ENCODE data around the gene CYTH4.

CYTH4 gene

GRCh38 chr22:37331034-37331428, 48.7 kb downstream of the CYTH4 start:
- H3K4me2 ChIP-seq (ENCODE audit: insufficient read depth, low read length, poor library complexity, severe bottlenecking): no peak overlapping the region
- WGBS, 2 donors (ENCODE audit: extremely low coverage in 2 of 2, insufficient read length in 2 of 2, insufficient replicate concordance in 1 of 2): no CpG with 5 or more reads among the region's 7 CpGs
- no peak overlapping the region for H3K14ac ChIP-seq (ENCODE audit: low read length)
- H3K27ac ChIP-seq (replicated peaks; ENCODE audit: low read length): no peak overlapping the region
- no peak overlapping the region for H2BK15ac ChIP-seq (ENCODE audit: low read length)
- H3K4me3 ChIP-seq (ENCODE audit: low read length in 2 of 2): no peak overlapping the region
- H3K4ac ChIP-seq (ENCODE audit: low read length): no peak overlapping the region
- no peak overlapping the region for H2BK120ac ChIP-seq (ENCODE audit: low read depth, low read length)
- peaks cover 2% of the 10 kb centered on the region for H3K79me1 ChIP-seq (ENCODE audit: low read depth, low read length)
- no peak overlapping the region for H2AFZ ChIP-seq (ENCODE audit: low read length)
- H2AK5ac ChIP-seq (ENCODE audit: low read depth, low read length): peak overlapping the region; percentile 73
- no peak overlapping the region for H3K9ac ChIP-seq (ENCODE audit: low read depth, low read length, poor library complexity)
- H3K27me3 ChIP-seq (ENCODE audit: control insufficient read depth in 3 of 3, insufficient read depth in 3 of 3, low read depth in 1 of 3, low read length in 3 of 3): peaks cover 0 to 79% (median 28%) of the 10 kb centered on the region in 3 experiments
- DNase-seq (ENCODE audit: low spot score): no peak
- H3K36me3 ChIP-seq (replicated peaks in 1 of 2; ENCODE audit: control insufficient read depth in 2 of 2, insufficient read depth in 2 of 2, low read length in 2 of 2): no peaks in the 10 kb centered on the region
- peak overlapping the region; percentile 36 for H2BK12ac ChIP-seq (ENCODE audit: low read length)
- H3K18ac ChIP-seq (ENCODE audit: low read length): no peak overlapping the region
- H3K4me1 ChIP-seq (ENCODE audit: control insufficient read depth in 2 of 2, insufficient read depth in 1 of 2, low read depth in 1 of 2, low read length in 2 of 2): peaks cover 6 to 14% of the 10 kb centered on the region in 2 donors
- H3K23ac ChIP-seq (ENCODE audit: low read depth, low read length, poor library complexity): no peak overlapping the region
- no peak overlapping the region for H4K91ac ChIP-seq (ENCODE audit: low read depth, low read length, poor library complexity)
- no peaks in the 10 kb centered on the region for H3K9me3 ChIP-seq (replicated peaks in 1 of 2; ENCODE audit: control insufficient read depth in 2 of 2, insufficient read depth in 1 of 2, low read depth in 1 of 2, low read length in 2 of 2)
- no peak overlapping the region for H2BK5ac ChIP-seq (ENCODE audit: low read length)
- no peak overlapping the region for H4K8ac ChIP-seq (ENCODE audit: low read depth, low read length)

- H3K9me3 ChIP-seq (replicated peaks in 1 of 2; ENCODE audit: control insufficient read depth in 2 of 2, insufficient read depth in 1 of 2, low read depth in 1 of 2, low read length in 2 of 2): no peaks in the 10 kb centered on the region
- H2BK5ac ChIP-seq (ENCODE audit: low read length): no peak overlapping the region
- H3K9ac ChIP-seq (ENCODE audit: low read depth, low read length, poor library complexity): no peak overlapping the region
- H3K36me3 ChIP-seq (replicated peaks in 1 of 2; ENCODE audit: control insufficient read depth in 2 of 2, insufficient read depth in 2 of 2, low read length in 2 of 2): no peaks in the 10 kb centered on the region
- H3K4ac ChIP-seq (ENCODE audit: low read length): no peak overlapping the region
- H2BK120ac ChIP-seq (ENCODE audit: low read depth, low read length): no peak overlapping the region
- H2BK15ac ChIP-seq (ENCODE audit: low read length): peak overlapping the region; percentile 7
- WGBS, 2 donors (ENCODE audit: extremely low coverage in 2 of 2, insufficient read length in 2 of 2, insufficient replicate concordance in 1 of 2): no CpG with 5 or more reads among the region's 9 CpGs
- no peak overlapping the region for H3K4me3 ChIP-seq (ENCODE audit: low read length in 2 of 2)
- no peak overlapping the region for H3K4me2 ChIP-seq (ENCODE audit: insufficient read depth, low read length, poor library complexity, severe bottlenecking)
- peak overlapping the region; percentile 33 for H2AK5ac ChIP-seq (ENCODE audit: low read depth, low read length)
- peaks cover 0 to 80% (median 26%) of the 10 kb centered on the region in 3 experiments for H3K27me3 ChIP-seq (ENCODE audit: control insufficient read depth in 3 of 3, insufficient read depth in 3 of 3, low read depth in 1 of 3, low read length in 3 of 3)
- no peak overlapping the region for H3K27ac ChIP-seq (replicated peaks; ENCODE audit: low read length)
- no peak overlapping the region for H3K14ac ChIP-seq (ENCODE audit: low read length)
- H2BK12ac ChIP-seq (ENCODE audit: low read length): peak overlapping the region; percentile 51
- peaks cover 2% of the 10 kb centered on the region for H3K79me1 ChIP-seq (ENCODE audit: low read depth, low read length)
- H4K91ac ChIP-seq (ENCODE audit: low read depth, low read length, poor library complexity): no peak overlapping the region
- H4K8ac ChIP-seq (ENCODE audit: low read depth, low read length): no peak overlapping the region
- no peak for DNase-seq (ENCODE audit: low spot score)
- no peak overlapping the region for H3K23ac ChIP-seq (ENCODE audit: low read depth, low read length, poor library complexity)
- H3K18ac ChIP-seq (ENCODE audit: low read length): peak overlapping the region; percentile 2
- no peak overlapping the region for H2AFZ ChIP-seq (ENCODE audit: low read length)
- H3K4me1 ChIP-seq (ENCODE audit: control insufficient read depth in 2 of 2, insufficient read depth in 1 of 2, low read depth in 1 of 2, low read length in 2 of 2): peaks cover 6 to 15% of the 10 kb centered on the region in 2 donors
Measured at GRCh38 chr22:37331856-37332536, 49.7 kb downstream of the CYTH4 start.

GRCh38 chr22:37333724-37334460, 51.6 kb downstream of the CYTH4 start:
- H3K4me1 ChIP-seq (ENCODE audit: control insufficient read depth in 2 of 2, insufficient read depth in 1 of 2, low read depth in 1 of 2, low read length in 2 of 2): peaks cover 6 to 18% of the 10 kb centered on the region in 2 donors
- H2BK120ac ChIP-seq (ENCODE audit: low read depth, low read length): no peak overlapping the region
- H2BK12ac ChIP-seq (ENCODE audit: low read length): no peak overlapping the region
- H4K8ac ChIP-seq (ENCODE audit: low read depth, low read length): no peak overlapping the region
- H3K4me3 ChIP-seq (ENCODE audit: low read length in 2 of 2): no peak overlapping the region
- H3K23ac ChIP-seq (ENCODE audit: low read depth, low read length, poor library complexity): no peak overlapping the region
- no peak overlapping the region for H2BK5ac ChIP-seq (ENCODE audit: low read length)
- peaks cover 2% of the 10 kb centered on the region for H3K79me1 ChIP-seq (ENCODE audit: low read depth, low read length)
- peaks cover 0 to 84% (median 26%) of the 10 kb centered on the region in 3 experiments for H3K27me3 ChIP-seq (ENCODE audit: control insufficient read depth in 3 of 3, insufficient read depth in 3 of 3, low read depth in 1 of 3, low read length in 3 of 3)
- H3K4me2 ChIP-seq (ENCODE audit: insufficient read depth, low read length, poor library complexity, severe bottlenecking): peak overlapping the region; percentile 45
- DNase-seq (ENCODE audit: low spot score): no peak
- H3K27ac ChIP-seq (replicated peaks; ENCODE audit: low read length): no peak overlapping the region
- no peak overlapping the region for H4K91ac ChIP-seq (ENCODE audit: low read depth, low read length, poor library complexity)
- H3K18ac ChIP-seq (ENCODE audit: low read length): no peak overlapping the region
- no peak overlapping the region for H3K4ac ChIP-seq (ENCODE audit: low read length)
- H3K9ac ChIP-seq (ENCODE audit: low read depth, low read length, poor library complexity): no peak overlapping the region
- no peaks in the 10 kb centered on the region for H3K36me3 ChIP-seq (replicated peaks in 1 of 2; ENCODE audit: control insufficient read depth in 2 of 2, insufficient read depth in 2 of 2, low read length in 2 of 2)
- WGBS, 2 donors (ENCODE audit: extremely low coverage in 2 of 2, insufficient read length in 2 of 2, insufficient replicate concordance in 1 of 2): no CpG with 5 or more reads among the region's 11 CpGs
- no peak overlapping the region for H2BK15ac ChIP-seq (ENCODE audit: low read length)
- no peak overlapping the region for H2AFZ ChIP-seq (ENCODE audit: low read length)
- H2AK5ac ChIP-seq (ENCODE audit: low read depth, low read length): no peak overlapping the region
- no peaks in the 10 kb centered on the region for H3K9me3 ChIP-seq (replicated peaks in 1 of 2; ENCODE audit: control insufficient read depth in 2 of 2, insufficient read depth in 1 of 2, low read depth in 1 of 2, low read length in 2 of 2)
- H3K14ac ChIP-seq (ENCODE audit: low read length): no peak overlapping the region

GRCh38 chr22:37334461-37334858, 52.2 kb downstream of the CYTH4 start:
- Histone ChIP-seq H2BK12ac (ENCODE audit: low read length) (no peak overlapping the region), H3K4me1 (ENCODE audit: control insufficient read depth in 2 of 2, insufficient read depth in 1 of 2, low read depth in 1 of 2, low read length in 2 of 2) (peaks cover 6 to 18% of the 10 kb centered on the region in 2 donors), H3K27ac (replicated peaks; ENCODE audit: low read length) (no peak overlapping the region), H2AK5ac (ENCODE audit: low read depth, low read length) (peak overlapping the region; percentile 40), H2AFZ (ENCODE audit: low read length) (no peak overlapping the region), H3K4me3 (ENCODE audit: low read length in 2 of 2) (peak overlapping the region in 1 of 2 donors; percentile 55), H3K4ac (ENCODE audit: low read length) (peak overlapping the region; percentile 4), H3K79me1 (ENCODE audit: low read depth, low read length) (peaks cover 2% of the 10 kb centered on the region), H3K27me3 (ENCODE audit: control insufficient read depth in 3 of 3, insufficient read depth in 3 of 3, low read depth in 1 of 3, low read length in 3 of 3) (peaks cover 0 to 86% (median 26%) of the 10 kb centered on the region in 3 experiments), H3K4me2 (ENCODE audit: insufficient read depth, low read length, poor library complexity, severe bottlenecking) (peak overlapping the region; percentile 45), H3K36me3 (replicated peaks in 1 of 2; ENCODE audit: control insufficient read depth in 2 of 2, insufficient read depth in 2 of 2, low read length in 2 of 2) (no peaks in the 10 kb centered on the region), H2BK120ac (ENCODE audit: low read depth, low read length) (no peak overlapping the region), H3K9me3 (replicated peaks in 1 of 2; ENCODE audit: control insufficient read depth in 2 of 2, insufficient read depth in 1 of 2, low read depth in 1 of 2, low read length in 2 of 2) (no peaks in the 10 kb centered on the region), H3K9ac (ENCODE audit: low read depth, low read length, poor library complexity) (no peak overlapping the region), H4K91ac (ENCODE audit: low read depth, low read length, poor library complexity) (no peak overlapping the region), H3K14ac (ENCODE audit: low read length) (no peak overlapping the region), H3K23ac (ENCODE audit: low read depth, low read length, poor library complexity) (peak overlapping the region; percentile 14), H3K18ac (ENCODE audit: low read length) (peak overlapping the region; percentile 83), H2BK5ac (ENCODE audit: low read length) (no peak overlapping the region), H4K8ac (ENCODE audit: low read depth, low read length) (no peak overlapping the region), H2BK15ac (ENCODE audit: low read length) (no peak overlapping the region)
- no peak for DNase-seq (ENCODE audit: low spot score)
- WGBS, 2 donors (ENCODE audit: extremely low coverage in 2 of 2, insufficient read length in 2 of 2, insufficient replicate concordance in 1 of 2): no CpG with 5 or more reads among the region's 42 CpGs
